Measurements from ENCODE around the gene ABCC8.
"Not testable (repeated sequence)": the region's sequence is repeated elsewhere in the genome, so short reads cannot be mapped to it uniquely, and the experiment has no call there.

Gene ABCC8

GRCh38 chr11:17463546-17464174 is 13.0 kb downstream of the ABCC8 start:
- DNase-seq: no peak

GRCh38 chr11:17462940-17463339 is 13.7 kb downstream of the ABCC8 start:
- no peak for DNase-seq

- DNase-seq: no peak
These were observed 16.2 kb downstream of the ABCC8 start for GRCh38 chr11:17460406-17460805.

- no peak for DNase-seq
These were observed 17.3 kb downstream of the ABCC8 start for GRCh38 chr11:17459236-17459896.

- DNase-seq: no peak
These were observed 18.4 kb downstream of the ABCC8 start for GRCh38 chr11:17458268-17458667.

GRCh38 chr11:17457396-17458173 is 19.1 kb downstream of the ABCC8 start:
- no peak for DNase-seq

- DNase-seq: no peak
These were observed 24.0 kb downstream of the ABCC8 start for GRCh38 chr11:17452668-17453067.

GRCh38 chr11:17449158-17449557 is 27.5 kb downstream of the ABCC8 start:
- no peak for DNase-seq

- no peak for DNase-seq
These were observed 30.2 kb downstream of the ABCC8 start for GRCh38 chr11:17446482-17446881.

GRCh38 chr11:17445240-17445795 is 31.3 kb downstream of the ABCC8 start:
- DNase-seq: no peak

GRCh38 chr11:17443926-17444690 is 32.5 kb downstream of the ABCC8 start:
- no peak for DNase-seq

GRCh38 chr11:17443423-17443822 is 33.2 kb downstream of the ABCC8 start:
- DNase-seq: no peak

- no peak for DNase-seq
These were observed 33.6 kb downstream of the ABCC8 start for GRCh38 chr11:17443000-17443399.

GRCh38 chr11:17439316-17439782 is 37.3 kb downstream of the ABCC8 start:
- DNase-seq: no peak

- no peak for DNase-seq
These were observed 39.3 kb downstream of the ABCC8 start for GRCh38 chr11:17437366-17437765.

- no peak for DNase-seq
These were observed 42.5 kb downstream of the ABCC8 start for GRCh38 chr11:17434108-17434507.

- DNase-seq: no peak
These were observed 44.6 kb downstream of the ABCC8 start for GRCh38 chr11:17432002-17432401.

GRCh38 chr11:17431139-17431538 is 45.5 kb downstream of the ABCC8 start:
- DNase-seq: no peak

- DNase-seq: no peak
These were observed 46.0 kb downstream of the ABCC8 start for GRCh38 chr11:17430616-17431015.

GRCh38 chr11:17428925-17429324 is 47.7 kb downstream of the ABCC8 start:
- no peak for DNase-seq

- DNase-seq: no peak
These were observed 48.4 kb downstream of the ABCC8 start for GRCh38 chr11:17428261-17428660.

- not testable (repeated sequence) for DNase-seq
These were observed 50.4 kb downstream of the ABCC8 start for GRCh38 chr11:17426233-17426632.

Measured in activated CD4-positive, CD25-positive, alpha-beta regulatory T cell (primary cell).